CD4-positive, CD25-positive, alpha-beta regulatory T cell (primary cell): ENCODE data around the gene RECQL5. TPM values are rescaled to one million over a fixed set of nuclear protein-coding genes. Genes with fewer than 3 reads are reported as not detected.

Experiments
- ATAC-seq, 2 donors: fragments of 150-1000 bp; cut with Tn5 transposase; one replicate each; pipeline ENCODE4 v1.10.0; 2021; ENCODE audit warnings: low read depth in 2 of 2, moderate number of reproducible peaks in 2 of 2, moderate library complexity in 1 of 2
- DNase-seq, 3 donors: peaks; one replicate each; pipeline versions ENCODE4 v3.0.0 to v3.0.0-alpha.2; 2012 to 2022; ENCODE audit warnings: mixed read lengths in 1 of 3
- H3K27ac ChIP-seq: one replicate; pipeline ENCODE4 v1.7.0; 2013; ENCODE audit warnings: mild to moderate bottlenecking, low read length; ENCODE audit not compliant: insufficient read depth, poor library complexity, severe bottlenecking
- H3K27me3 ChIP-seq: one replicate; pipeline ENCODE4 v1.7.0; 2013; ENCODE audit warnings: low read length; ENCODE audit not compliant: control insufficient read depth, insufficient read depth
- H3K36me3 ChIP-seq: one replicate; pipeline ENCODE4 v1.7.0; 2013; ENCODE audit warnings: mild to moderate bottlenecking, low read length, moderate library complexity; ENCODE audit not compliant: control insufficient read depth, insufficient read depth
- H3K4me1 ChIP-seq: 2 replicates; pipeline ENCODE4 v1.7.0; 2013; ENCODE audit warnings: mild to moderate bottlenecking, low read length; ENCODE audit not compliant: insufficient read depth, control insufficient read depth, poor library complexity, severe bottlenecking
- H3K4me3 ChIP-seq: one replicate; pipeline ENCODE4 v1.7.0; 2013; ENCODE audit warnings: low read depth, mild to moderate bottlenecking, low read length, moderate library complexity
- H3K9me3 ChIP-seq, 2 experiments: 1 replicate in 1 of 2; 2 replicates in 1 of 2; pipeline ENCODE4 v1.7.0; 2013; ENCODE audit warnings: low read length in 2 of 2, mild to moderate bottlenecking in 1 of 2, moderate library complexity in 1 of 2; ENCODE audit not compliant: control insufficient read depth in 2 of 2
- H3K27ac Mint-ChIP-seq, 3 donors: one replicate each; pipeline ENCODE4 v1.8.0; 2020 to 2022; ENCODE audit warnings: mild to moderate bottlenecking in 3 of 3, mixed read lengths in 3 of 3, moderate library complexity in 2 of 3
- H3K27me3 Mint-ChIP-seq: one replicate; pipeline ENCODE4 v1.8.0; 2022; ENCODE audit warnings: mild to moderate bottlenecking, mixed read lengths
- H3K36me3 Mint-ChIP-seq: one replicate; pipeline ENCODE4 v1.8.0; 2020; ENCODE audit warnings: mixed read lengths
- H3K4me1 Mint-ChIP-seq, 4 donors: one replicate each; pipeline ENCODE4 v1.8.0; 2020 to 2022; ENCODE audit warnings: mixed read lengths in 4 of 4, mild to moderate bottlenecking in 1 of 4
- H3K4me3 Mint-ChIP-seq, 4 donors: one replicate each; pipeline ENCODE4 v1.8.0; 2020 to 2022; ENCODE audit warnings: mild to moderate bottlenecking in 4 of 4, mixed read lengths in 4 of 4, moderate library complexity in 3 of 4
- H3K9me3 Mint-ChIP-seq, 7 donors: one replicate each; pipeline ENCODE4 v1.8.0; 2020 to 2022; ENCODE audit warnings: mixed read lengths in 7 of 7, mild to moderate bottlenecking in 3 of 7, moderate library complexity in 2 of 7
- polyA plus RNA-seq, 4 donors: library from polyadenylated mRNA; unstranded; fragments of 300-500 nt; fragmentation: Illumina TruSeq; gene quantifications; one replicate each; pipeline ENCODE4 v1.2.3, GENCODE V29; 2021
- total RNA-seq: library from RNA; stranded (reverse); gene quantifications from one replicate; pipeline ENCODE4 v1.2.3, GENCODE V29; 2022

Gene RECQL5
- total and polyA plus RNA-seq, 5 donors from 2014 or later = 8.7 to 25.5 (median 13.2) TPM

GRCh38 chr17:75701288-75701687 is 34.3 kb upstream of the RECQL5 start:
- no peak for ATAC-seq
- H3K4me1 Mint-ChIP-seq = peaks cover 0 to 3% (median 0%) of the 10 kb centered on the region in 4 donors
- peaks cover 90% of the 10 kb centered on the region for H3K36me3 ChIP-seq
- no peaks in the 10 kb centered on the region for H3K4me1 ChIP-seq
- H3K9me3 Mint-ChIP-seq = no peaks in the 10 kb centered on the region
- no peak overlapping the region for H3K27ac ChIP-seq
- no peaks in the 10 kb centered on the region for H3K9me3 ChIP-seq
- peaks cover 49% of the 10 kb centered on the region for H3K36me3 Mint-ChIP-seq
- no peak for DNase-seq
- H3K27ac Mint-ChIP-seq = no peak overlapping the region
- H3K27me3 ChIP-seq = no peaks in the 10 kb centered on the region
- H3K4me3 ChIP-seq = no peak overlapping the region
- no peak overlapping the region for H3K4me3 Mint-ChIP-seq
- no peaks in the 10 kb centered on the region for H3K27me3 Mint-ChIP-seq

- H3K4me3 ChIP-seq = no peak overlapping the region
- H3K4me3 Mint-ChIP-seq = no peak overlapping the region
- H3K9me3 Mint-ChIP-seq = no peaks in the 10 kb centered on the region
- H3K36me3 ChIP-seq = peaks cover 88% of the 10 kb centered on the region
- peaks cover 46% of the 10 kb centered on the region for H3K36me3 Mint-ChIP-seq
- no peaks in the 10 kb centered on the region for H3K4me1 ChIP-seq
- DNase-seq = no peak
- H3K27ac Mint-ChIP-seq = no peak overlapping the region
- H3K27me3 Mint-ChIP-seq = no peaks in the 10 kb centered on the region
- peaks cover 0 to 3% (median 0%) of the 10 kb centered on the region in 4 donors for H3K4me1 Mint-ChIP-seq
- H3K27me3 ChIP-seq = no peaks in the 10 kb centered on the region
- no peak overlapping the region for H3K27ac ChIP-seq
- ATAC-seq = no peak
- H3K9me3 ChIP-seq = no peaks in the 10 kb centered on the region
These were observed 31.7 kb upstream of the RECQL5 start for GRCh38 chr17:75698659-75699058.

GRCh38 chr17:75697651-75698291 is 30.8 kb upstream of the RECQL5 start:
- Mint-ChIP-seq H3K9me3 (no peaks in the 10 kb centered on the region), H3K27ac (peak overlapping the region in 1 of 3 donors; percentile 33), H3K4me3 (no peak overlapping the region), H3K27me3 (no peaks in the 10 kb centered on the region), H3K36me3 (peaks cover 47% of the 10 kb centered on the region), H3K4me1 (peaks cover 0 to 3% (median 0%) of the 10 kb centered on the region in 4 donors)
- Histone ChIP-seq H3K9me3 (no peaks in the 10 kb centered on the region), H3K36me3 (peaks cover 88% of the 10 kb centered on the region), H3K27me3 (no peaks in the 10 kb centered on the region), H3K4me1 (no peaks in the 10 kb centered on the region), H3K4me3 (no peak overlapping the region), H3K27ac (no peak overlapping the region)
- no peak for DNase-seq
- ATAC-seq = no peak

GRCh38 chr17:75695830-75696271 is 28.9 kb upstream of the RECQL5 start:
- Histone ChIP-seq H3K27ac (no peak overlapping the region), H3K36me3 (peaks cover 81% of the 10 kb centered on the region), H3K4me1 (no peaks in the 10 kb centered on the region), H3K9me3 (no peaks in the 10 kb centered on the region), H3K4me3 (no peak overlapping the region), H3K27me3 (no peaks in the 10 kb centered on the region)
- Mint-ChIP-seq H3K36me3 (peaks cover 39% of the 10 kb centered on the region), H3K4me3 (no peak overlapping the region), H3K27me3 (no peaks in the 10 kb centered on the region), H3K9me3 (no peaks in the 10 kb centered on the region), H3K4me1 (peaks cover 0 to 18% (median 2%) of the 10 kb centered on the region in 4 donors), H3K27ac (no peak overlapping the region)
- ATAC-seq (no peak), DNase-seq (no peak)

GRCh38 chr17:75695141-75695829 is 28.3 kb upstream of the RECQL5 start:
- Mint-ChIP-seq H3K27me3 (no peaks in the 10 kb centered on the region), H3K27ac (no peak overlapping the region), H3K4me3 (no peak overlapping the region), H3K36me3 (peaks cover 33% of the 10 kb centered on the region), H3K4me1 (peaks cover 0 to 23% (median 2%) of the 10 kb centered on the region in 4 donors), H3K9me3 (no peaks in the 10 kb centered on the region)
- Histone ChIP-seq H3K27ac (no peak overlapping the region), H3K9me3 (no peaks in the 10 kb centered on the region), H3K4me1 (no peaks in the 10 kb centered on the region), H3K4me3 (no peak overlapping the region), H3K36me3 (peaks cover 78% of the 10 kb centered on the region), H3K27me3 (no peaks in the 10 kb centered on the region)
- no peak for ATAC-seq
- DNase-seq = no peak

- H3K4me1 Mint-ChIP-seq = peaks cover 4 to 30% (median 6%) of the 10 kb centered on the region in 4 donors
- no peaks in the 10 kb centered on the region for H3K9me3 Mint-ChIP-seq
- H3K4me1 ChIP-seq = peaks cover 3% of the 10 kb centered on the region
- H3K27me3 Mint-ChIP-seq = no peaks in the 10 kb centered on the region
- H3K27me3 ChIP-seq = no peaks in the 10 kb centered on the region
- H3K9me3 ChIP-seq = no peaks in the 10 kb centered on the region
- no peak for ATAC-seq
- H3K4me3 Mint-ChIP-seq = no peak overlapping the region
- no peak overlapping the region for H3K27ac ChIP-seq
- peaks cover 71% of the 10 kb centered on the region for H3K36me3 ChIP-seq
- peaks cover 29% of the 10 kb centered on the region for H3K36me3 Mint-ChIP-seq
- no peak overlapping the region for H3K4me3 ChIP-seq
- no peak for DNase-seq
- no peak overlapping the region for H3K27ac Mint-ChIP-seq
These were observed 27.6 kb upstream of the RECQL5 start for GRCh38 chr17:75694536-75694935.

GRCh38 chr17:75693500-75694481 is 26.8 kb upstream of the RECQL5 start:
- no peaks in the 10 kb centered on the region for H3K9me3 ChIP-seq
- H3K27ac ChIP-seq = no peak overlapping the region
- no peak overlapping the region for H3K4me3 ChIP-seq
- no peaks in the 10 kb centered on the region for H3K9me3 Mint-ChIP-seq
- H3K36me3 ChIP-seq = peaks cover 63% of the 10 kb centered on the region
- peaks cover 27% of the 10 kb centered on the region for H3K36me3 Mint-ChIP-seq
- H3K27me3 ChIP-seq = no peaks in the 10 kb centered on the region
- DNase-seq = no peak
- H3K27me3 Mint-ChIP-seq = no peaks in the 10 kb centered on the region
- no peak overlapping the region for H3K4me3 Mint-ChIP-seq
- no peak overlapping the region for H3K27ac Mint-ChIP-seq
- H3K4me1 Mint-ChIP-seq = peaks cover 7 to 37% (median 12%) of the 10 kb centered on the region in 4 donors
- ATAC-seq = no peak
- H3K4me1 ChIP-seq = peaks cover 10% of the 10 kb centered on the region
